K562 (cell line): ENCODE data around the gene PEX7. TPM values are rescaled to one million over a fixed set of nuclear protein-coding genes. Genes with fewer than 3 reads are reported as not detected.
A peak's percentile ranks its signal among the peaks of the same experiment; 100 is the strongest.

Source experiments
- BRF1 ChIP-seq: IDR thresholded peaks from 3 replicates; pipeline ENCODE4 v1.6.1; 2011; ENCODE audit warnings: borderline replicate concordance, mild to moderate bottlenecking; ENCODE audit not compliant: insufficient read length; ENCODE audit errors: extremely low read depth
- ETS2 ChIP-seq: IDR thresholded peaks from 2 replicates; pipeline ENCODE4 v1.6.1; 2016; ENCODE audit warnings: borderline replicate concordance, missing genetic modification characterization, mild to moderate bottlenecking, moderate library complexity, missing compliant biosample characterization; ENCODE audit not compliant: poor library complexity, severe bottlenecking
- ETV6 ChIP-seq, 3 experiments: fragments of 150-350 bp in 1 of 3; sonication (generic) in 1 of 3; formaldehyde crosslinking in 1 of 3; IDR thresholded peaks; 2 replicates each; pipeline versions ENCODE4 v1.6.1 to v1.8.0; 2014 to 2022; ENCODE audit warnings: borderline replicate concordance in 2 of 3, low read depth in 2 of 3, antibody characterized with exemption in 1 of 3, low read length in 1 of 3, mild to moderate bottlenecking in 1 of 3, missing genetic modification reagents in 1 of 3
- GABPB1 ChIP-seq: sonication (generic); formaldehyde crosslinking; IDR thresholded peaks from 2 replicates; pipeline ENCODE4 v1.8.0; 2022; ENCODE audit warnings: mild to moderate bottlenecking, missing genetic modification reagents
- ILK ChIP-seq: fragments of 450-650 bp; IDR thresholded peaks from 2 replicates; pipeline ENCODE4 v1.6.1; 2016; ENCODE audit warnings: missing genetic modification characterization, low read depth, mild to moderate bottlenecking, missing compliant biosample characterization, moderate library complexity, borderline replicate concordance
- MAFF ChIP-seq: IDR thresholded peaks from 2 replicates; pipeline ENCODE4 v1.6.1; 2012; ENCODE audit warnings: low read length, improper control_type of control experiment
- NFIX ChIP-seq: fragments of 250-450 bp; sonication (Bioruptor Pico); IDR thresholded peaks from 2 replicates; pipeline ENCODE4 v1.4.0; 2020; ENCODE audit warnings: low read depth, mild to moderate bottlenecking, moderate library complexity
- PRMT5 ChIP-seq: sonication (generic); formaldehyde crosslinking; IDR thresholded peaks from 2 replicates; pipeline ENCODE4 v1.5.0; 2020; ENCODE audit warnings: missing genetic modification reagents
- PURB ChIP-seq: sonication (generic); formaldehyde crosslinking; IDR thresholded peaks from 2 replicates; pipeline ENCODE4 v1.9.0; 2021; ENCODE audit warnings: low read depth, mild to moderate bottlenecking, missing genetic modification reagents
- RBM25 ChIP-seq: fragments of 200-400 bp; formaldehyde crosslinking; IDR thresholded peaks from 2 replicates; pipeline ENCODE4 v1.6.1; 2018; ENCODE audit warnings: low read length, low read depth, moderate library complexity; ENCODE audit not compliant: severe bottlenecking
- RFX5 ChIP-seq: IDR thresholded peaks from 2 replicates; pipeline ENCODE4 v1.6.1; 2011; ENCODE audit warnings: low read depth, mild to moderate bottlenecking, improper control_type of control experiment, low read length
- SAP30 ChIP-seq: fragments of 200-600 bp; sonication (generic); IDR thresholded peaks from 2 replicates; pipeline ENCODE4 v1.6.1; 2012; ENCODE audit warnings: borderline replicate concordance, low read depth, mild to moderate bottlenecking, moderate library complexity, low read length, control low read depth, inconsistent platforms; ENCODE audit not compliant: insufficient read depth, poor library complexity, severe bottlenecking
- SIN3B ChIP-seq: fragments of 450-650 bp; IDR thresholded peaks from 2 replicates; pipeline ENCODE4 v1.6.1; 2017; ENCODE audit warnings: low read depth, mild to moderate bottlenecking, moderate library complexity
- XRCC5 ChIP-seq: fragments of 200-400 bp; formaldehyde crosslinking; IDR thresholded peaks from 2 replicates; pipeline ENCODE4 v1.6.1; 2017; ENCODE audit warnings: low read depth, mild to moderate bottlenecking, low read length
- ZC3H8 ChIP-seq: fragments of 450-650 bp; IDR thresholded peaks from 2 replicates; pipeline ENCODE4 v1.6.1; 2017
- ZNF239 ChIP-seq: fragments of 250-450 bp; sonication (Bioruptor Pico); IDR thresholded peaks from 2 replicates; pipeline ENCODE4 v1.4.0; 2020; ENCODE audit warnings: mild to moderate bottlenecking
- ZNF584 ChIP-seq: fragments of 200-800 bp; sonication (Bioruptor generic); IDR thresholded peaks from 2 replicates; pipeline ENCODE4 v1.6.1; 2016; ENCODE audit warnings: low read depth, mild to moderate bottlenecking, missing genetic modification characterization, missing compliant biosample characterization
- ZNF589 ChIP-seq: fragments of 200-800 bp; sonication (Bioruptor generic); IDR thresholded peaks from 2 replicates; pipeline ENCODE4 v1.6.1; 2016; ENCODE audit warnings: low read depth, missing genetic modification characterization, missing compliant biosample characterization
- ZNF764 ChIP-seq: fragments of 250-450 bp; sonication (Bioruptor Pico); IDR thresholded peaks from 2 replicates; pipeline ENCODE4 v1.4.0; 2020; ENCODE audit warnings: low read depth, mild to moderate bottlenecking, moderate library complexity
- ZNF780A ChIP-seq: fragments of 250-450 bp; sonication (Bioruptor Pico); IDR thresholded peaks from 2 replicates; pipeline ENCODE4 v1.5.0; 2021; ENCODE audit warnings: mild to moderate bottlenecking
- polyA plus RNA-seq, 8 experiments: library from polyadenylated mRNA; depleted of rRNA in 4 of 8; stranded (reverse) in 5 of 8; unstranded in 3 of 8; fragments of >200 nt; fragmentation: Nextera tagmentation in 2 of 8; fragmentation: Illumina TruSeq in 1 of 8; extraction: Ambion mirVana in 2 of 8; extraction: Trizol in 1 of 8; gene quantifications; 2 replicates each; pipeline versions ENCODE4 v1.2.1 to v1.2.3, GENCODE V29; 2011 to 2014; ENCODE audit warnings: inconsistent platforms in 1 of 8, missing spikeins in 1 of 8
- total RNA-seq, 7 experiments: library from RNA; depleted of rRNA in 6 of 7; stranded (reverse); fragments of >200 nt in 6 of 7; fragmentation: Illumina TruSeq in 2 of 7; extraction: Trizol in 2 of 7; gene quantifications; 2 replicates each; pipeline versions ENCODE4 v1.2.1 to v1.2.3, GENCODE V29; 2011 to 2021; ENCODE audit warnings: low replicate concordance in 1 of 7
- TF ChIP-seq, protein P1 (sequence below): fragments of 200-800 bp; sonication (Bioruptor generic); IDR thresholded peaks from 2 replicates; pipeline ENCODE4 v1.6.1; 2017; ENCODE audit warnings: missing genetic modification characterization, missing compliant biosample characterization
- TF ChIP-seq, protein P2 (sequence below): fragments of 450-650 bp; formaldehyde crosslinking; IDR thresholded peaks from 2 replicates; pipeline ENCODE4 v1.4.0; 2022; ENCODE audit warnings: mild to moderate bottlenecking, moderate library complexity
- TF ChIP-seq, protein P3 (sequence below): sonication (generic); formaldehyde crosslinking; IDR thresholded peaks from 2 replicates; pipeline ENCODE4 v1.9.0; 2022; ENCODE audit warnings: mild to moderate bottlenecking, missing genetic modification reagents
- TF ChIP-seq, protein P4 (sequence below): sonication (generic); formaldehyde crosslinking; IDR thresholded peaks from 2 replicates; pipeline ENCODE4 v1.8.0; 2022; ENCODE audit warnings: missing genetic modification reagents, mild to moderate bottlenecking, borderline replicate concordance

The PEX7 gene
- total and polyA plus RNA-seq, 9 of the 15 experiments (the other 6 are each of a cell fraction or from before 2014, with no cell fraction given) = 1.6 to 12.9 (median 9.1) TPM

DNA sequence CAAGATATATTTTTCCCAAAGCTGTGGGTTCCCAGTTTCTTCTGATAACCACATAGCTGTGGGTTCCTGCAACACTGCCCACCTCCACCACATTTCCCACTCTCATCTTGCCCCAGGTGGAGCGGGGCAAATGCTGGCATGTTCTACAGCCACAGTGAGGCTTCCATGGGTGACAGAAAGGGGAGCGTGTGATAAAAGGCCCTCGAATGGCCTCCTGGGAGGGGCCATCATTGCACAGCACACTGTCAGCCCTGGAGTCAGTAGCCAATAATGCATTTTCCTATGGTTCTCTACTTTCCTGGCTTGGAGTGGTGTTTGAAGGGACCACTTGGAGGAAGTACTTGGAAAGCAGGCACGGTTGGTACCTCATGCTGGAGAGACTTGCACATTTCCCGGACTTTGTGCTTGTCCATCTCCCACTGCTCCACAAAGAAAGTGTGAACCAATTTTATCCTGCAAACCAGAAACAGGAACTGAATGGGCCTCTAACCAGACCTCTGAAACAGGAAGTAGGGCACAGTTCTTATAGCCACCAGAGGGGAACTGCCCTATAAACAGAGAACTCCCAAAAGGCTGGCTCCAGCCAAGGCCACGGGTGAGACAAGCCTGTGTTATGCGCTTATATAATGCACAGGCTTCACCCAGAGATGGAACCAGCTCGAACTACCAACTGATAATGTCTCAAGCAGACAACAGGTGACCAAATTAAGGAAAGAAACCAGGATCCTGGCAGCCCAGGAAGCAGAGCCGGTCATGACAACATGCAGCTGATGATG, 38.7 kb upstream of the PEX7 start (continued):
- TF ChIP-seq ZNF589 (CRISPR knock-in tag) (peak; percentile 87), RFX5 (no peak), XRCC5 (no peak), ETS2 (tag) (no peak), ZNF239 (CRISPR knock-in tag) (peak; percentile 45; the same call in 1 of the 2 replicates), BRF1 (no peak), GABPB1 (CRISPR knock-in tag) (peak; percentile 38; the same call in 1 of the 2 replicates), RBM25 (no peak), ZNF780A (no peak), PURB (CRISPR knock-in tag) (no peak), ZC3H8 (no peak), ILK (tag) (no peak), SAP30 (no peak), ZNF584 (CRISPR knock-in tag) (peak; percentile 73; the same call in 1 of the 2 replicates), PRMT5 (no peak), ETV6 (IDR thresholded peaks at IDR 0.05; ENCODE audit: borderline replicate concordance in 1 of 2, low read depth in 2 of 2, low read length in 1 of 2) (peak; percentile 9 to 79; a peak in 1 of 4 replicates), ETV6 (CRISPR knock-in tag; IDR thresholded peaks at IDR 0.05; ENCODE audit: borderline replicate concordance) (no peak), NFIX (CRISPR knock-in tag) (0 out of 2 replicates have a peak, but pooled peaks have one; percentile 0), SIN3B (no peak), MAFF (no peak), ZNF764 (CRISPR knock-in tag) (no peak)
- TF ChIP-seq, protein P1, sequence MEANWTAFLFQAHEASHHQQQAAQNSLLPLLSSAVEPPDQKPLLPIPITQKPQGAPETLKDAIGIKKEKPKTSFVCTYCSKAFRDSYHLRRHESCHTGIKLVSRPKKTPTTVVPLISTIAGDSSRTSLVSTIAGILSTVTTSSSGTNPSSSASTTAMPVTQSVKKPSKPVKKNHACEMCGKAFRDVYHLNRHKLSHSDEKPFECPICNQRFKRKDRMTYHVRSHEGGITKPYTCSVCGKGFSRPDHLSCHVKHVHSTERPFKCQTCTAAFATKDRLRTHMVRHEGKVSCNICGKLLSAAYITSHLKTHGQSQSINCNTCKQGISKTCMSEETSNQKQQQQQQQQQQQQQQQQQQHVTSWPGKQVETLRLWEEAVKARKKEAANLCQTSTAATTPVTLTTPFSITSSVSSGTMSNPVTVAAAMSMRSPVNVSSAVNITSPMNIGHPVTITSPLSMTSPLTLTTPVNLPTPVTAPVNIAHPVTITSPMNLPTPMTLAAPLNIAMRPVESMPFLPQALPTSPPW (CRISPR knock-in tag) = no peak
- TF ChIP-seq, protein P2, sequence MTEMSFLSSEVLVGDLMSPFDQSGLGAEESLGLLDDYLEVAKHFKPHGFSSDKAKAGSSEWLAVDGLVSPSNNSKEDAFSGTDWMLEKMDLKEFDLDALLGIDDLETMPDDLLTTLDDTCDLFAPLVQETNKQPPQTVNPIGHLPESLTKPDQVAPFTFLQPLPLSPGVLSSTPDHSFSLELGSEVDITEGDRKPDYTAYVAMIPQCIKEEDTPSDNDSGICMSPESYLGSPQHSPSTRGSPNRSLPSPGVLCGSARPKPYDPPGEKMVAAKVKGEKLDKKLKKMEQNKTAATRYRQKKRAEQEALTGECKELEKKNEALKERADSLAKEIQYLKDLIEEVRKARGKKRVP = 0 out of 2 replicates have a peak, but pooled peaks have one; percentile 24
- TF ChIP-seq, protein P3, sequence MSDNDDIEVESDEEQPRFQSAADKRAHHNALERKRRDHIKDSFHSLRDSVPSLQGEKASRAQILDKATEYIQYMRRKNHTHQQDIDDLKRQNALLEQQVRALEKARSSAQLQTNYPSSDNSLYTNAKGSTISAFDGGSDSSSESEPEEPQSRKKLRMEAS (CRISPR knock-in tag) = peak; percentile 40; the same call in 1 of the 2 replicates
- TF ChIP-seq, protein P4, sequence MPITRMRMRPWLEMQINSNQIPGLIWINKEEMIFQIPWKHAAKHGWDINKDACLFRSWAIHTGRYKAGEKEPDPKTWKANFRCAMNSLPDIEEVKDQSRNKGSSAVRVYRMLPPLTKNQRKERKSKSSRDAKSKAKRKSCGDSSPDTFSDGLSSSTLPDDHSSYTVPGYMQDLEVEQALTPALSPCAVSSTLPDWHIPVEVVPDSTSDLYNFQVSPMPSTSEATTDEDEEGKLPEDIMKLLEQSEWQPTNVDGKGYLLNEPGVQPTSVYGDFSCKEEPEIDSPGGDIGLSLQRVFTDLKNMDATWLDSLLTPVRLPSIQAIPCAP (CRISPR knock-in tag) = no peak
